RWPE1 (cell line): Measurements from ENCODE around the gene CD163.

Experiments used
- CTCF ChIA-PET: fragments of 350-600 bp; sonication (Branson Sonifier 250); formaldehyde crosslinking; extraction: SDS; loops from one replicate; lab custom pipeline; 2021; lab: Yijun Ruan, JAX
- POLR2A ChIA-PET: fragments of 400-600 bp; formaldehyde crosslinking; extraction: SDS; loops from one replicate; lab custom pipeline; 2020; ENCODE audit warnings: antibody characterized with exemption; ENCODE audit not compliant: low non-redundant PET; lab: Yijun Ruan, JAX
- DNase-seq: peaks from one replicate; pipeline ENCODE4 v3.0.0; 2012; ENCODE audit warnings: low spot score
- H3K27ac ChIP-seq: fragments of 450-650 bp; 2 replicates; pipeline ENCODE4 v1.5.1; 2017
- TF ChIP-seq, protein P1 (sequence below): fragments of 450-650 bp; conservative IDR thresholded peaks from 2 replicates; pipeline ENCODE4 v1.5.1; 2017; ENCODE audit warnings: low read depth, mild to moderate bottlenecking

The CD163 gene

DNA sequence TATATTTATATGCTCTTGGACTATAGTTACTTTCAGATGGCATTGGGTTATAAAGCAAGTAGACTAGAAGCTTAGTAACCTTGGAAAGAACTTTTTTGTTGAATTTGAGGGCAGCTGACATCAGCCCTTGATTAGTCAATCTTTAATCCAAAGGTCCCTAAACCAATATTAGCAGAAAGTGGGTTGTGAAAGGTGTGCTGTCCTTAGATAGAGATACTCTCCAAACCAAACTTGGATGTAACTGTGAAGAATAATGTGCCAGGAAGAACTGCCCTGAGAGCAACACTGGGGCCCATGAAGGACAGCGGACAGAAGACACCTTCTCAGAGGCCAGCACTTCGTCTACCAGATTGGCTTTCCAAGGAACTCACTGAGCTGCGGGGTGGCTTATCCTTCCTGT lies 10.6 kb downstream of the CD163 start:
- POLR2A ChIA-PET: no interaction called here
- no peak overlapping the region for H3K27ac ChIP-seq
- CTCF ChIA-PET: no interaction called here
- TF ChIP-seq, protein P1, sequence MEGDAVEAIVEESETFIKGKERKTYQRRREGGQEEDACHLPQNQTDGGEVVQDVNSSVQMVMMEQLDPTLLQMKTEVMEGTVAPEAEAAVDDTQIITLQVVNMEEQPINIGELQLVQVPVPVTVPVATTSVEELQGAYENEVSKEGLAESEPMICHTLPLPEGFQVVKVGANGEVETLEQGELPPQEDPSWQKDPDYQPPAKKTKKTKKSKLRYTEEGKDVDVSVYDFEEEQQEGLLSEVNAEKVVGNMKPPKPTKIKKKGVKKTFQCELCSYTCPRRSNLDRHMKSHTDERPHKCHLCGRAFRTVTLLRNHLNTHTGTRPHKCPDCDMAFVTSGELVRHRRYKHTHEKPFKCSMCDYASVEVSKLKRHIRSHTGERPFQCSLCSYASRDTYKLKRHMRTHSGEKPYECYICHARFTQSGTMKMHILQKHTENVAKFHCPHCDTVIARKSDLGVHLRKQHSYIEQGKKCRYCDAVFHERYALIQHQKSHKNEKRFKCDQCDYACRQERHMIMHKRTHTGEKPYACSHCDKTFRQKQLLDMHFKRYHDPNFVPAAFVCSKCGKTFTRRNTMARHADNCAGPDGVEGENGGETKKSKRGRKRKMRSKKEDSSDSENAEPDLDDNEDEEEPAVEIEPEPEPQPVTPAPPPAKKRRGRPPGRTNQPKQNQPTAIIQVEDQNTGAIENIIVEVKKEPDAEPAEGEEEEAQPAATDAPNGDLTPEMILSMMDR: no peak
- DNase-seq: no peak

DNA sequence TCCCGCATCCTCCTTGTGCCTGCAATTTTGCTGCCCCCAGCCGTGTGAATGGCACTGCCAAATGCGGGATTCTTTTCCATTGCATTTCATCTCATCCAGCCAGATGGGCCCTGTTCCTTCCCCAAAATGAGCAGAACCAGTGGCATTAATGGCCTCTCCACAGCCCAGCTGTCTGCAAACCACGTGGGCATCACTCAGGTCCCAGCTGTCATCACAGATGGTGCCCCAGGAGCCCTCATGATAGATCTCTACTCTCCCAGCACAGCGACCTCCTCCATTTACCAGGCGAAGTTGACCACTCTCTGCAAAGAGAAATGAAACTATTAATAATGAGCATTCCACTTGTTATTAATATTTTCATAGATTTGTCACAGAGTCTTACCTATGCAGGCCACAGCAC lies 17.1 kb downstream of the CD163 start:
- DNase-seq: no peak
- CTCF ChIA-PET: no interaction called here
- H3K27ac ChIP-seq: no peak overlapping the region
- TF ChIP-seq, protein P1: no peak
- POLR2A ChIA-PET: no interaction called here

DNA sequence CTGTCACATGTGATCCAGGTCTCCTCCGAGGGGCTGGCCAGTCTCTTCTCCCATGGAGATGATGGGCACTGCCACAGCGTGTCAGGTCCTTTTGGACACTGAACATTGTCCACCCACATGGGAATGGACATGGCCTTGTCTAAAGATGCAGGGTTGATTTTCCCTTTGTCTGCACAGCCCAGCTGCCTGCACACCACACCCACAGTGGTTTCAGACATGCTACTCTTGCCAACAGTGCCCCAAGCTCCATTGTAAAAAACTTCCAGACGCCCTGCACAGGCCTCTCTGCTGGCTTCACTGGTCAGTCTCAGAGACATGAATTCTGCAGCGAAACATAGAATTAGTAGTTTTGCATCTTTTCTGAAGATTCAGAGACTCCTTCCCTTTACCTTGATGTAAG lies 18.5 kb downstream of the CD163 start:
- no peak for DNase-seq
- CTCF ChIA-PET: no interaction called here
- TF ChIP-seq, protein P1: no peak
- POLR2A ChIA-PET: no interaction called here
- H3K27ac ChIP-seq: no peak overlapping the region

DNA sequence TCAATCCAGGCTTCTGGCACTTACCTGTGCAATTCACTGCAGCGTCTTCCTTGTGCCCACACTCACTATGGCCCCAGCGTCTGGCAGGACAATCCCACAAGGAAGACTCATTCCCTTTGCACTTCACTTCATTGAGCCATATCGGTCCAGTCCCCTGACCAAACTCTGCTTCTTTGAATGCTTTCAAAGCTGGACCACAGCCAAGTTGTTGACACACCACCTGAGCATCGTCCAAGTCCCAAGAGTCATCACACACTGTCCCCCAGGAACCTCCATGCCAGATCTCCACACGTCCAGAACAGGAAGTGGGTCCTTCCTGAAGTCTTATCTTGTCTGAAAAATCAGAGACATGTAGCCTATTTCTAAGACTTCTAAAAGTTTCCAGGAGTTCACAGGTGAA lies 20.2 kb downstream of the CD163 start:
- no peak for DNase-seq
- no peak overlapping the region for H3K27ac ChIP-seq
- POLR2A ChIA-PET: no interaction called here
- CTCF ChIA-PET: interaction anchor here (0.6 kb wide), 1 partner anchor 22 kb away, joined by 3 read pairs; no protein-coding TSS in a partner anchor
- TF ChIP-seq, protein P1: no peak

DNA sequence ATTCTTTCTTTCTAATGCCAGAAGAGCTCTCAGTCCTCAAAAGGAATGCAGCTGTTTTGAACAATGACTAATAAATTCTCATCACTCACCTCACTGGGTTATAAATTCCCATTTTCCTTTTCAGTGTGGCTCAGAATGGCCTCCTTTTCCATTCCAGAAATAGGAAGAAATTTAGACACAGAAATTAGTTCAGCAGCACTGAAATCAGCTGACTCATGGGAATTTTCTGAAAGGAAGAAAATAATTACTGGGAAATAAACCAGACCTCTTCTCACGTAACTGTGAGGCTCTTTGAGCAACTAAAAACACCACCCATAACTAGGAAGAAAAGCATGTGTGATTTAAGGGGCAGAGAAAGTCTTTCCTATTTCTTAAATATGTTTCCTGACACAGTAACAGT lies 23.8 kb downstream of the CD163 start:
- no peak for DNase-seq
- ChIA-PET POLR2A (no interaction called here), CTCF (interaction anchor here (0.6 kb wide), 1 partner anchor 270 kb away, joined by 3 read pairs; no protein-coding TSS in a partner anchor)
- TF ChIP-seq, protein P1: no peak
- H3K27ac ChIP-seq: no peak overlapping the region

DNA sequence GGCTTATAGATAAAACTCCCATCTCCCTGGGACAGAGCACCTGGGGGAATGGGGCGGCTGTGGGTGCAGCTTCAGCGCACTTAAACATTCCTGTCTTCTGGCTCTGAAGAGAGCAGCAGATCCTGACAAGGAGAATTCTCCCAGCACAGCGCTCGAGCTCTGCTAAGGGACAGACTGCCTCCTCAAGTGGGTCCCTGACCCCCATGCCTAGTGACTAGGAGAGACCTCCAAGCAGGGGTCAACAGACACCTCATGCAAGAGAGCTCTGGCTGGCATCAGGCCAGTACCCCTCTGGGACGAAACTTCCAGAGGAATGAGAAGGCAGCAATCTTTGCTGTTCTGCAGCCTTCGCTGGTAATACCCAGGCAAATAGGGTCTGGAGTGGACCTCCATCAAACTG lies 31.5 kb downstream of the CD163 start:
- no peak overlapping the region for H3K27ac ChIP-seq
- ChIA-PET POLR2A (no interaction called here), CTCF (no interaction called here)
- DNase-seq: no peak
- TF ChIP-seq, protein P1: no peak
